Erythroblast (primary cell): ENCODE measurements around the gene CTU1.

Source experiments
- GATA1 ChIP-seq: IDR thresholded peaks from 2 replicates; pipeline ENCODE4 v1.6.1; 2011; ENCODE audit warnings: low read depth, mild to moderate bottlenecking, control low read depth, low read length, moderate library complexity
- POLR2A ChIP-seq: IDR thresholded peaks from 2 replicates; pipeline ENCODE4 v1.6.1; 2011; ENCODE audit warnings: mild to moderate bottlenecking, low read length

GRCh38 chr19:51144482-51145045 lies 36.4 kb upstream of the CTU1 start:
- no peak for TF ChIP-seq POLR2A
- no peak for TF ChIP-seq GATA1
